Activated naive CD4-positive, alpha-beta T cell treated with anti-CD3 and anti-CD28 coated beads, Interleukin-2, amount 50 U/mL, for 24 hours (primary cell): ENCODE measurements around the gene CTNNB1.
A peak's percentile ranks its signal among the peaks of the same experiment; 100 is the strongest.

Experiments used
- H3K27ac Mint-ChIP-seq: one replicate; pipeline ENCODE4 v1.8.0; 2021; ENCODE audit warnings: mild to moderate bottlenecking, mixed read lengths
- H3K27me3 Mint-ChIP-seq: one replicate; pipeline ENCODE4 v1.8.0; 2021; ENCODE audit warnings: mixed read lengths
- H3K36me3 Mint-ChIP-seq: one replicate; pipeline ENCODE4 v1.8.0; 2021; ENCODE audit warnings: mixed read lengths
- H3K4me1 Mint-ChIP-seq: one replicate; pipeline ENCODE4 v1.8.0; 2021; ENCODE audit warnings: mixed read lengths
- H3K4me3 Mint-ChIP-seq: one replicate; pipeline ENCODE4 v1.8.0; 2021; ENCODE audit warnings: mild to moderate bottlenecking, mixed read lengths
- H3K9me3 Mint-ChIP-seq: one replicate; pipeline ENCODE4 v1.8.0; 2021; ENCODE audit warnings: mixed read lengths

CTNNB1 gene

GRCh38 chr3:41223078-41223477, 23.8 kb downstream of the CTNNB1 start:
- peaks cover 24% of the 10 kb centered on the region for H3K36me3 Mint-ChIP-seq
- H3K4me1 Mint-ChIP-seq = peaks cover 74% of the 10 kb centered on the region
- H3K4me3 Mint-ChIP-seq = no peak overlapping the region
- H3K27ac Mint-ChIP-seq = no peak overlapping the region
- no peaks in the 10 kb centered on the region for H3K9me3 Mint-ChIP-seq
- H3K27me3 Mint-ChIP-seq = no peaks in the 10 kb centered on the region

GRCh38 chr3:41223691-41224090, 24.4 kb downstream of the CTNNB1 start:
- Mint-ChIP-seq H3K9me3 (no peaks in the 10 kb centered on the region), H3K36me3 (peaks cover 29% of the 10 kb centered on the region), H3K27ac (peak overlapping the region; percentile 84), H3K4me1 (peaks cover 74% of the 10 kb centered on the region), H3K4me3 (no peak overlapping the region), H3K27me3 (no peaks in the 10 kb centered on the region)

GRCh38 chr3:41224120-41224806, 25.0 kb downstream of the CTNNB1 start:
- H3K36me3 Mint-ChIP-seq = peaks cover 31% of the 10 kb centered on the region
- H3K27me3 Mint-ChIP-seq = no peaks in the 10 kb centered on the region
- peak overlapping the region; percentile 84 for H3K27ac Mint-ChIP-seq
- no peak overlapping the region for H3K4me3 Mint-ChIP-seq
- H3K4me1 Mint-ChIP-seq = peaks cover 74% of the 10 kb centered on the region
- H3K9me3 Mint-ChIP-seq = no peaks in the 10 kb centered on the region

- H3K4me1 Mint-ChIP-seq = peaks cover 6% of the 10 kb centered on the region
- peak overlapping the region; percentile 42 for H3K27ac Mint-ChIP-seq
- H3K27me3 Mint-ChIP-seq = no peaks in the 10 kb centered on the region
- H3K4me3 Mint-ChIP-seq = no peak overlapping the region
- H3K36me3 Mint-ChIP-seq = peaks cover 32% of the 10 kb centered on the region
- H3K9me3 Mint-ChIP-seq = no peaks in the 10 kb centered on the region
Observed at GRCh38 chr3:41234823-41235721, 35.8 kb downstream of the CTNNB1 start.

- H3K36me3 Mint-ChIP-seq = peaks cover 25% of the 10 kb centered on the region
- H3K4me3 Mint-ChIP-seq = no peak overlapping the region
- no peaks in the 10 kb centered on the region for H3K9me3 Mint-ChIP-seq
- H3K27me3 Mint-ChIP-seq = no peaks in the 10 kb centered on the region
- no peak overlapping the region for H3K27ac Mint-ChIP-seq
- H3K4me1 Mint-ChIP-seq = no peaks in the 10 kb centered on the region
Observed at GRCh38 chr3:41236228-41236627, 36.9 kb downstream of the CTNNB1 start.

GRCh38 chr3:41237907-41238306, 38.6 kb downstream of the CTNNB1 start:
- Mint-ChIP-seq H3K36me3 (peaks cover 23% of the 10 kb centered on the region), H3K4me3 (no peak overlapping the region), H3K4me1 (no peaks in the 10 kb centered on the region), H3K27me3 (no peaks in the 10 kb centered on the region), H3K27ac (peak overlapping the region; percentile 41), H3K9me3 (no peaks in the 10 kb centered on the region)

GRCh38 chr3:41239587-41239986, 40.3 kb downstream of the CTNNB1 start:
- H3K27me3 Mint-ChIP-seq = no peaks in the 10 kb centered on the region
- H3K27ac Mint-ChIP-seq = no peak overlapping the region
- H3K4me1 Mint-ChIP-seq = no peaks in the 10 kb centered on the region
- H3K9me3 Mint-ChIP-seq = no peaks in the 10 kb centered on the region
- H3K36me3 Mint-ChIP-seq = peaks cover 17% of the 10 kb centered on the region
- H3K4me3 Mint-ChIP-seq = no peak overlapping the region

GRCh38 chr3:41241161-41241560, 41.9 kb downstream of the CTNNB1 start:
- H3K9me3 Mint-ChIP-seq = no peaks in the 10 kb centered on the region
- H3K27me3 Mint-ChIP-seq = no peaks in the 10 kb centered on the region
- H3K36me3 Mint-ChIP-seq = peaks cover 9% of the 10 kb centered on the region
- H3K4me1 Mint-ChIP-seq = no peaks in the 10 kb centered on the region
- no peak overlapping the region for H3K27ac Mint-ChIP-seq
- no peak overlapping the region for H3K4me3 Mint-ChIP-seq

- H3K27me3 Mint-ChIP-seq = no peaks in the 10 kb centered on the region
- H3K4me3 Mint-ChIP-seq = no peak overlapping the region
- H3K27ac Mint-ChIP-seq = peak overlapping the region; percentile 31
Observed at GRCh38 chr3:41241800-41242571, 42.7 kb downstream of the CTNNB1 start.

GRCh38 chr3:41243183-41243582, 43.9 kb downstream of the CTNNB1 start:
- Mint-ChIP-seq H3K27ac (no peak overlapping the region), H3K4me1 (no peaks in the 10 kb centered on the region), H3K36me3 (peaks cover 3% of the 10 kb centered on the region), H3K4me3 (no peak overlapping the region), H3K9me3 (no peaks in the 10 kb centered on the region), H3K27me3 (no peaks in the 10 kb centered on the region)

More at GRCh38 chr3:41241800-41242571, 42.7 kb downstream of the CTNNB1 start:
- peaks cover 9% of the 10 kb centered on the region for H3K36me3 Mint-ChIP-seq
- H3K4me1 Mint-ChIP-seq = no peaks in the 10 kb centered on the region
- no peaks in the 10 kb centered on the region for H3K9me3 Mint-ChIP-seq

GRCh38 chr3:41244620-41245336, 45.5 kb downstream of the CTNNB1 start:
- Mint-ChIP-seq H3K9me3 (no peaks in the 10 kb centered on the region), H3K4me1 (no peaks in the 10 kb centered on the region), H3K4me3 (no peak overlapping the region), H3K36me3 (peaks cover 1% of the 10 kb centered on the region), H3K27ac (no peak overlapping the region), H3K27me3 (no peaks in the 10 kb centered on the region)

- H3K9me3 Mint-ChIP-seq = peaks cover 5% of the 10 kb centered on the region
- H3K36me3 Mint-ChIP-seq = peaks cover 1% of the 10 kb centered on the region
- no peak overlapping the region for H3K4me3 Mint-ChIP-seq
- no peak overlapping the region for H3K27ac Mint-ChIP-seq
- no peaks in the 10 kb centered on the region for H3K4me1 Mint-ChIP-seq
- no peaks in the 10 kb centered on the region for H3K27me3 Mint-ChIP-seq
Observed at GRCh38 chr3:41247055-41248004, 48.0 kb downstream of the CTNNB1 start.

GRCh38 chr3:41248525-41248924, 49.2 kb downstream of the CTNNB1 start:
- Mint-ChIP-seq H3K27me3 (no peaks in the 10 kb centered on the region), H3K36me3 (peaks cover 4% of the 10 kb centered on the region), H3K27ac (no peak overlapping the region), H3K4me1 (no peaks in the 10 kb centered on the region), H3K9me3 (peaks cover 14% of the 10 kb centered on the region), H3K4me3 (no peak overlapping the region)

- peaks cover 4% of the 10 kb centered on the region for H3K36me3 Mint-ChIP-seq
Observed at GRCh38 chr3:41249318-41249717, 50.0 kb downstream of the CTNNB1 start.

More at GRCh38 chr3:41249318-41249717, 50.0 kb downstream of the CTNNB1 start:
- H3K9me3 Mint-ChIP-seq = peaks cover 18% of the 10 kb centered on the region
- H3K4me1 Mint-ChIP-seq = no peaks in the 10 kb centered on the region
- no peak overlapping the region for H3K27ac Mint-ChIP-seq
- no peak overlapping the region for H3K4me3 Mint-ChIP-seq
- H3K27me3 Mint-ChIP-seq = no peaks in the 10 kb centered on the region
